K562 (cell line): ENCODE results near the gene SLC27A2. TPM values are rescaled to one million over a fixed set of nuclear protein-coding genes. Genes with fewer than 3 reads are reported as not detected.

ENCODE experiments used
- ATAC-seq: fragments of 200-7000 bp; cut with Tn5 transposase; 3 replicates; pipeline ENCODE4 v1.9.1; 2020; ENCODE audit warnings: moderate library complexity
- BruUV-seq: library from RNA; stranded (reverse); fragments of 400-500 nt; replicated peaks from 2 replicates; lab custom pipeline; 2021; lab: Mats Ljungman, UMichigan
- CTCF ChIA-PET: fragments of 300-600 bp; formaldehyde crosslinking; extraction: SDS; loops from one replicate; lab custom pipeline; 2021; ENCODE audit warnings: low intra/inter-chr PET ratio; lab: Yijun Ruan, JAX
- POLR2A ChIA-PET: fragments of 300-600, 350-650 bp; sonication (Branson Sonifier 250); formaldehyde crosslinking; extraction: SDS; loops from one replicate; lab custom pipeline; 2021; ENCODE audit warnings: antibody characterized with exemption, inconsistent platforms; lab: Yijun Ruan, JAX
- DNase-seq, 4 experiments: peaks; one replicate each; pipeline versions ENCODE4 v3.0.0 to v3.0.0-alpha.2; 2011 to 2018; ENCODE audit warnings: low spot score in 3 of 4, mixed read lengths in 3 of 4; ENCODE audit errors: extremely low read depth in 1 of 4
- FAIRE-seq: peaks from 2 replicates; lab custom pipeline; 2011; peaks lifted over from hg19 to GRCh38; lab: Jason Lieb, UNC
- H2AFZ ChIP-seq: 2 replicates; pipeline ENCODE4 v1.6.0; 2011; ENCODE audit warnings: low read depth, low read length, control low read depth, inconsistent platforms
- H3K27ac ChIP-seq: fragments of 200-600 bp; 3 replicates; pipeline ENCODE4 v1.8.0; 2011; ENCODE audit warnings: low read depth, mild to moderate bottlenecking, control low read depth, inconsistent platforms, low read length, moderate library complexity, mixed read lengths; ENCODE audit errors: extremely low read depth
- H3K27me3 ChIP-seq, 2 experiments: fragments of 300-600 bp in 1 of 2; 2 replicates in 1 of 2; 3 replicates in 1 of 2; pipeline versions ENCODE4 v1.6.0 to v1.8.0; 2011; ENCODE audit warnings: inconsistent platforms in 2 of 2, low read length in 2 of 2, mild to moderate bottlenecking in 1 of 2, mixed read lengths in 1 of 2, moderate library complexity in 1 of 2; ENCODE audit not compliant: control insufficient read depth in 2 of 2, insufficient read depth in 2 of 2
- H3K36me3 ChIP-seq: fragments of 300-600 bp; 3 replicates; pipeline ENCODE4 v1.8.0; 2011; ENCODE audit warnings: mild to moderate bottlenecking, low read length, inconsistent platforms; ENCODE audit not compliant: control insufficient read depth, insufficient read depth
- H3K4me1 ChIP-seq, 2 experiments: fragments of 200-600 bp in 1 of 2; replicated peaks in 1 of 2; 2 replicates in 1 of 2; 3 replicates in 1 of 2; pipeline versions ENCODE4 v1.5.1 to v1.8.0; 2011; ENCODE audit warnings: inconsistent platforms in 2 of 2, low read length in 2 of 2, mild to moderate bottlenecking in 1 of 2, mixed read lengths in 1 of 2, moderate library complexity in 1 of 2; ENCODE audit not compliant: control insufficient read depth in 2 of 2, insufficient read depth in 2 of 2
- H3K4me2 ChIP-seq: 2 replicates; pipeline ENCODE4 v1.6.1; 2011; ENCODE audit warnings: low read length, control low read depth, inconsistent platforms, mixed read lengths; ENCODE audit not compliant: insufficient read depth
- H3K4me3 ChIP-seq: fragments of 200-600 bp; sonication (generic), shearing (Covaris generic); 2 replicates; pipeline ENCODE4 v1.5.1; 2016; ENCODE audit warnings: control low read depth, inconsistent platforms
- H3K79me2 ChIP-seq: fragments of 200-600 bp; 3 replicates; pipeline ENCODE4 v1.8.0; 2011; ENCODE audit warnings: low read length, inconsistent platforms; ENCODE audit not compliant: control insufficient read depth, insufficient read depth
- H3K9ac ChIP-seq, 2 experiments: 2 replicates each; pipeline versions ENCODE4 v1.6.0 to v1.6.1; 2011; ENCODE audit warnings: low read depth in 2 of 2, low read length in 2 of 2, control low read depth in 1 of 2, inconsistent platforms in 1 of 2, mild to moderate bottlenecking in 1 of 2, mixed read lengths in 1 of 2; ENCODE audit not compliant: insufficient read depth in 1 of 2
- H3K9me1 ChIP-seq: one replicate; pipeline ENCODE4 v1.6.0; 2011; ENCODE audit warnings: inconsistent platforms, mild to moderate bottlenecking, low read length, moderate library complexity; ENCODE audit not compliant: control insufficient read depth, insufficient read depth
- H3K9me3 ChIP-seq: replicated peaks from 2 replicates; pipeline ENCODE4 v1.5.1; 2011; ENCODE audit warnings: low read depth, low read length, inconsistent platforms; ENCODE audit not compliant: control insufficient read depth, insufficient read depth
- H4K20me1 ChIP-seq: replicated peaks from 2 replicates; pipeline ENCODE4 v1.6.1; 2011; ENCODE audit warnings: low read length, inconsistent platforms, mixed read lengths; ENCODE audit not compliant: control insufficient read depth, insufficient read depth
- CC2D1A ChIP-seq: fragments of 450-650 bp; IDR thresholded peaks from 2 replicates; pipeline ENCODE4 v1.6.1; 2017; ENCODE audit warnings: mild to moderate bottlenecking
- EHMT2 ChIP-seq: fragments of 450-650 bp; IDR thresholded peaks from 2 replicates; pipeline ENCODE4 v1.6.1; 2018; ENCODE audit warnings: antibody characterized with exemption
- ETS2 ChIP-seq: IDR thresholded peaks from 2 replicates; pipeline ENCODE4 v1.6.1; 2016; ENCODE audit warnings: borderline replicate concordance, missing genetic modification characterization, mild to moderate bottlenecking, moderate library complexity, missing compliant biosample characterization; ENCODE audit not compliant: poor library complexity, severe bottlenecking
- GABPB1 ChIP-seq: sonication (generic); formaldehyde crosslinking; IDR thresholded peaks from 2 replicates; pipeline ENCODE4 v1.8.0; 2022; ENCODE audit warnings: mild to moderate bottlenecking, missing genetic modification reagents
- GATAD2A ChIP-seq: fragments of 450-650 bp; IDR thresholded peaks from 2 replicates; pipeline ENCODE4 v1.6.1; 2017
- KHSRP ChIP-seq: fragments of 450-650 bp; IDR thresholded peaks from 2 replicates; pipeline ENCODE4 v1.6.1; 2017
- L3MBTL2 ChIP-seq: fragments of 450-650 bp; IDR thresholded peaks from 2 replicates; pipeline ENCODE4 v1.6.1; 2016; ENCODE audit warnings: mild to moderate bottlenecking, moderate library complexity
- MAFG ChIP-seq: fragments of 450-650 bp; conservative IDR thresholded peaks from 2 replicates; pipeline ENCODE4 v1.6.1; 2016; ENCODE audit warnings: missing genetic modification characterization, missing compliant biosample characterization
- MCM3 ChIP-seq: fragments of 450-650 bp; IDR thresholded peaks from 2 replicates; pipeline ENCODE4 v1.6.1; 2016
- NBN ChIP-seq: fragments of 450-650 bp; IDR thresholded peaks from 2 replicates; pipeline ENCODE4 v1.6.1; 2016; ENCODE audit warnings: low read depth, mild to moderate bottlenecking
- NFE2L1 ChIP-seq: fragments of 450-650 bp; IDR thresholded peaks from 2 replicates; pipeline ENCODE4 v1.6.1; 2016; ENCODE audit warnings: missing genetic modification characterization, low read depth, mild to moderate bottlenecking, missing compliant biosample characterization, moderate library complexity, borderline replicate concordance
- NFIC ChIP-seq: fragments of 450-650 bp; IDR thresholded peaks from 2 replicates; pipeline ENCODE4 v1.6.1; 2017; ENCODE audit warnings: mild to moderate bottlenecking, inconsistent platforms
- SMC3 ChIP-seq: conservative IDR thresholded peaks from 2 replicates; pipeline ENCODE4 v1.6.1; 2011; ENCODE audit warnings: low read depth, low read length, improper control_type of control experiment; ENCODE audit not compliant: insufficient read depth
- TAF9B ChIP-seq: fragments of 450-650 bp; IDR thresholded peaks from 2 replicates; pipeline ENCODE4 v1.6.1; 2018; ENCODE audit warnings: mild to moderate bottlenecking; ENCODE audit not compliant: partially characterized antibody
- ZNF121 ChIP-seq: sonication (generic); formaldehyde crosslinking; conservative IDR thresholded peaks from 2 replicates; pipeline ENCODE4 v1.8.0; 2022; ENCODE audit warnings: missing genetic modification reagents
- WGBS: fragments of 100-300 bp; shearing (Covaris generic); methylation state at CpG from one replicate; pipeline ENCODE4 v1.1.6; 2016; ENCODE audit warnings: low coverage, mixed read lengths; ENCODE audit not compliant: insufficient coverage; ENCODE audit errors: missing lambda C conversion rate; 5-methylcytosine and 5-hydroxymethylcytosine counted together
- in situ Hi-C: fragments of 300-500 bp; cut with MboI; formaldehyde crosslinking; loops from 4 replicates; pipeline ENCODE4 v1.15.0; 2018; ENCODE audit warnings: inconsistent platforms, mixed read lengths
- intact Hi-C: fragments of 100-400 bp; cut with micrococcal nuclease; formaldehyde crosslinking; loops from 2 replicates; pipeline ENCODE4 v1.14.2; 2022
- polyA plus RNA-seq, 8 experiments: library from polyadenylated mRNA; depleted of rRNA in 4 of 8; stranded (reverse) in 5 of 8; unstranded in 3 of 8; fragments of >200 nt; fragmentation: Nextera tagmentation in 2 of 8; fragmentation: Illumina TruSeq in 1 of 8; extraction: Ambion mirVana in 2 of 8; extraction: Trizol in 1 of 8; gene quantifications; 2 replicates each; pipeline versions ENCODE4 v1.2.1 to v1.2.3, GENCODE V29; 2011 to 2014; ENCODE audit warnings: inconsistent platforms in 1 of 8, missing spikeins in 1 of 8
- total RNA-seq, 7 experiments: library from RNA; depleted of rRNA in 6 of 7; stranded (reverse); fragments of >200 nt in 6 of 7; fragmentation: Illumina TruSeq in 2 of 7; extraction: Trizol in 2 of 7; gene quantifications; 2 replicates each; pipeline versions ENCODE4 v1.2.1 to v1.2.3, GENCODE V29; 2011 to 2021; ENCODE audit warnings: low replicate concordance in 1 of 7
- TF ChIP-seq, protein P1 (sequence below): fragments of 450-650 bp; IDR thresholded peaks from 2 replicates; pipeline ENCODE4 v1.7.1; 2018; ENCODE audit warnings: mild to moderate bottlenecking, low read depth; ENCODE audit not compliant: partially characterized antibody
- TF ChIP-seq, protein P2 (sequence below): sonication (generic); formaldehyde crosslinking; IDR thresholded peaks from 2 replicates; pipeline ENCODE4 v1.8.0; 2023; ENCODE audit warnings: mild to moderate bottlenecking, missing genetic modification reagents
- TF ChIP-seq, protein P3 (sequence below): fragments of 250-450 bp; sonication (Bioruptor Pico); IDR thresholded peaks from 2 replicates; pipeline ENCODE4 v1.4.0; 2020

The SLC27A2 gene
- total and polyA plus RNA-seq, 9 of the 15 experiments (the other 6 are each of a cell fraction or from before 2014, with no cell fraction given), result 4.9 to 38.0 (median 22.7) TPM

DNA sequence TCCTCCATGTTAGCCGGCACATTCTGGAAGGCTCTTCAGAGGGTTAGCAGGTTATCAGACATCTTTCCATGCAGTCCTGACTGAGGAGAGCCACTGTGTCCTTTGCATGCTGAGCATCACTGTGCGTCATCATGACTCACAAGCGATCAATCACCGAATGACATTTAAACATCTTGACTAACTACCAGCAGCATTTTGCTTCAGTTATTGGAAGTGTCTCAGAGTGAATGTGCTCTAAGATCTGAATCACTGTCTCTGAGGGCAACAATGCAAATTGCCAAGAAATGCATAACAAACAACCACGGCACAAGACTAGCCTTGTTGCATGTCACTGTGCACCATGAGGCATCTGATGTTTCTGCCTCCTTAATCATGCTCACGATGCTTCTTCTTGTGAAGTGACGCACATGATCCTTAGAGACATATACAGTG is 44.6 kb upstream of the SLC27A2 start:
- peak; percentile 71 for ATAC-seq
- peak; percentile 23 to 76 (median 39) for DNase-seq
- no peak overlapping the region for H3K4me2 ChIP-seq
- no TSS peak for BruUV-seq
- H3K4me3 ChIP-seq, result no peak overlapping the region
- intact Hi-C loops (no loop called here), in situ Hi-C loops (loop anchor here (25.0 kb wide), 1 partner anchor 1775 kb away; no protein-coding TSS in a partner anchor)
- H3K27ac ChIP-seq, result no peak overlapping the region
- no peaks in the 10 kb centered on the region for H3K27me3 ChIP-seq
- peaks cover 0 to 22% of the 10 kb centered on the region in 2 experiments; a peak in 3 of 5 replicates for H3K4me1 ChIP-seq
- no peak overlapping the region for H2AFZ ChIP-seq
- CTCF ChIA-PET, result no interaction called here
- H3K9me3 ChIP-seq, result no peaks in the 10 kb centered on the region
- no peaks in the 10 kb centered on the region for H4K20me1 ChIP-seq
- 14% methylated on average over 7 of the region's 7 CpGs for WGBS
- POLR2A ChIA-PET, result no interaction called here
- no peak overlapping the region for H3K9ac ChIP-seq
- peak; percentile 94 for FAIRE-seq
- H3K79me2 ChIP-seq, result no peaks in the 10 kb centered on the region
- no peaks in the 10 kb centered on the region for H3K36me3 ChIP-seq
- no peaks in the 10 kb centered on the region for H3K9me1 ChIP-seq
- TF ChIP-seq SMC3 (no peak), NBN (no peak), KHSRP (no peak), L3MBTL2 (no peak), MCM3 (no peak), GABPB1 (CRISPR knock-in tag) (no peak), ETS2 (tag) (no peak), GATAD2A (no peak), NFE2L1 (tag) (no peak), ZNF121 (no peak), NFIC (no peak), EHMT2 (peak; percentile 59; the same call in 1 of the 2 replicates), MAFG (peak; percentile 39; the same call in 1 of the 2 replicates), CC2D1A (no peak), TAF9B (no peak)
- TF ChIP-seq, protein P1, sequence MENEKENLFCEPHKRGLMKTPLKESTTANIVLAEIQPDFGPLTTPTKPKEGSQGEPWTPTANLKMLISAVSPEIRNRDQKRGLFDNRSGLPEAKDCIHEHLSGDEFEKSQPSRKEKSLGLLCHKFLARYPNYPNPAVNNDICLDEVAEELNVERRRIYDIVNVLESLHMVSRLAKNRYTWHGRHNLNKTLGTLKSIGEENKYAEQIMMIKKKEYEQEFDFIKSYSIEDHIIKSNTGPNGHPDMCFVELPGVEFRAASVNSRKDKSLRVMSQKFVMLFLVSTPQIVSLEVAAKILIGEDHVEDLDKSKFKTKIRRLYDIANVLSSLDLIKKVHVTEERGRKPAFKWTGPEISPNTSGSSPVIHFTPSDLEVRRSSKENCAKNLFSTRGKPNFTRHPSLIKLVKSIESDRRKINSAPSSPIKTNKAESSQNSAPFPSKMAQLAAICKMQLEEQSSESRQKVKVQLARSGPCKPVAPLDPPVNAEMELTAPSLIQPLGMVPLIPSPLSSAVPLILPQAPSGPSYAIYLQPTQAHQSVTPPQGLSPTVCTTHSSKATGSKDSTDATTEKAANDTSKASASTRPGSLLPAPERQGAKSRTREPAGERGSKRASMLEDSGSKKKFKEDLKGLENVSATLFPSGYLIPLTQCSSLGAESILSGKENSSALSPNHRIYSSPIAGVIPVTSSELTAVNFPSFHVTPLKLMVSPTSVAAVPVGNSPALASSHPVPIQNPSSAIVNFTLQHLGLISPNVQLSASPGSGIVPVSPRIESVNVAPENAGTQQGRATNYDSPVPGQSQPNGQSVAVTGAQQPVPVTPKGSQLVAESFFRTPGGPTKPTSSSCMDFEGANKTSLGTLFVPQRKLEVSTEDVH, result no peak
- TF ChIP-seq, protein P2, sequence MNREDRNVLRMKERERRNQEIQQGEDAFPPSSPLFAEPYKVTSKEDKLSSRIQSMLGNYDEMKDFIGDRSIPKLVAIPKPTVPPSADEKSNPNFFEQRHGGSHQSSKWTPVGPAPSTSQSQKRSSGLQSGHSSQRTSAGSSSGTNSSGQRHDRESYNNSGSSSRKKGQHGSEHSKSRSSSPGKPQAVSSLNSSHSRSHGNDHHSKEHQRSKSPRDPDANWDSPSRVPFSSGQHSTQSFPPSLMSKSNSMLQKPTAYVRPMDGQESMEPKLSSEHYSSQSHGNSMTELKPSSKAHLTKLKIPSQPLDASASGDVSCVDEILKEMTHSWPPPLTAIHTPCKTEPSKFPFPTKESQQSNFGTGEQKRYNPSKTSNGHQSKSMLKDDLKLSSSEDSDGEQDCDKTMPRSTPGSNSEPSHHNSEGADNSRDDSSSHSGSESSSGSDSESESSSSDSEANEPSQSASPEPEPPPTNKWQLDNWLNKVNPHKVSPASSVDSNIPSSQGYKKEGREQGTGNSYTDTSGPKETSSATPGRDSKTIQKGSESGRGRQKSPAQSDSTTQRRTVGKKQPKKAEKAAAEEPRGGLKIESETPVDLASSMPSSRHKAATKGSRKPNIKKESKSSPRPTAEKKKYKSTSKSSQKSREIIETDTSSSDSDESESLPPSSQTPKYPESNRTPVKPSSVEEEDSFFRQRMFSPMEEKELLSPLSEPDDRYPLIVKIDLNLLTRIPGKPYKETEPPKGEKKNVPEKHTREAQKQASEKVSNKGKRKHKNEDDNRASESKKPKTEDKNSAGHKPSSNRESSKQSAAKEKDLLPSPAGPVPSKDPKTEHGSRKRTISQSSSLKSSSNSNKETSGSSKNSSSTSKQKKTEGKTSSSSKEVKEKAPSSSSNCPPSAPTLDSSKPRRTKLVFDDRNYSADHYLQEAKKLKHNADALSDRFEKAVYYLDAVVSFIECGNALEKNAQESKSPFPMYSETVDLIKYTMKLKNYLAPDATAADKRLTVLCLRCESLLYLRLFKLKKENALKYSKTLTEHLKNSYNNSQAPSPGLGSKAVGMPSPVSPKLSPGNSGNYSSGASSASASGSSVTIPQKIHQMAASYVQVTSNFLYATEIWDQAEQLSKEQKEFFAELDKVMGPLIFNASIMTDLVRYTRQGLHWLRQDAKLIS, result no peak
- TF ChIP-seq, protein P3, sequence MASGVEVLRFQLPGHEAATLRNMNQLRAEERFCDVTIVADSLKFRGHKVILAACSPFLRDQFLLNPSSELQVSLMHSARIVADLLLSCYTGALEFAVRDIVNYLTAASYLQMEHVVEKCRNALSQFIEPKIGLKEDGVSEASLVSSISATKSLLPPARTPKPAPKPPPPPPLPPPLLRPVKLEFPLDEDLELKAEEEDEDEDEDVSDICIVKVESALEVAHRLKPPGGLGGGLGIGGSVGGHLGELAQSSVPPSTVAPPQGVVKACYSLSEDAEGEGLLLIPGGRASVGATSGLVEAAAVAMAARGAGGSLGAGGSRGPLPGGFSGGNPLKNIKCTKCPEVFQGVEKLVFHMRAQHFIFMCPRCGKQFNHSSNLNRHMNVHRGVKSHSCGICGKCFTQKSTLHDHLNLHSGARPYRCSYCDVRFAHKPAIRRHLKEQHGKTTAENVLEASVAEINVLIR (CRISPR knock-in tag), result peak; percentile 73
